GM18951 (cell line): ENCODE measurements around the gene CLCN4.

Experiments
- POLR2A ChIP-seq: IDR thresholded peaks from 4 replicates; pipeline ENCODE4 v1.6.1; 2011; ENCODE audit warnings: mild to moderate bottlenecking; ENCODE audit not compliant: insufficient read length, insufficient read depth; ENCODE audit errors: extremely low read depth
- in situ Hi-C: fragments of 300-500 bp; cut with MboI; formaldehyde crosslinking; loops from one replicate; pipeline ENCODE4 v1.12.0; 2022; ENCODE audit warnings: low sequenced_read_pairs, mixed read lengths, inconsistent platforms; ENCODE audit not compliant: unreplicated experiment

The CLCN4 gene

GRCh38 chrX:10176121-10177003, 19.6 kb downstream of the CLCN4 start:
- no peak for TF ChIP-seq POLR2A
- in situ Hi-C loops: loop anchor here (25.0 kb wide), 3 partner anchors 236 to 961 kb away; partner anchors contain the start of gene MID1

GRCh38 chrX:10177004-10177396, 20.2 kb downstream of the CLCN4 start:
- in situ Hi-C loops: loop anchor here (25.0 kb wide), 3 partner anchors 235 to 960 kb away; partner anchors contain the start of gene MID1
- TF ChIP-seq POLR2A: no peak

DNA sequence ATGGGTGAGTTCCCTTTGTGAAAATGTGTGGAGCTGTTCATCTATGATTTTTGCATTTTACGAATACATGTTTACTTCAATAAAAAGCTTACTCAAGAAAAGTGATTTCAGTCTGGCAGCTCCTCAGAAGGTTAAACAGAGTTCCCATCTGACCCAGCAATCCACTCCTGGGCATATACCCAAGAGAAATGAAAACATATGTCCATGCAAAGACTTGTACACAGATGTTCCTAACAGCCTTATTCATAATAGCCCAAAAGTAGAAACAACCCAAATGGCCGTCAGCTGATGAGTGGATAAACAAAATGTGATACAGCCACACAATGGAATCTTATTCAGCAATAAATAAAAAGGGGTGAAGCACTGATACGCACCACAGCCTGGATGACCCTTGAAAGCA, 20.8 kb downstream of the CLCN4 start:
- in situ Hi-C loops: loop anchor here (25.0 kb wide), 3 partner anchors 235 to 960 kb away; partner anchors contain the start of gene MID1
- no peak for TF ChIP-seq POLR2A

GRCh38 chrX:10178866-10179463, 22.2 kb downstream of the CLCN4 start:
- no peak for TF ChIP-seq POLR2A
- in situ Hi-C loops: loop anchor here (25.0 kb wide), 3 partner anchors 233 to 958 kb away; partner anchors contain the start of gene MID1

- in situ Hi-C loops: loop anchor here (25.0 kb wide), 3 partner anchors 229 to 954 kb away; partner anchors contain the start of gene MID1
- TF ChIP-seq POLR2A: no peak
Measured at GRCh38 chrX:10183760-10184159, 27.0 kb downstream of the CLCN4 start.

GRCh38 chrX:10184411-10184810, 27.6 kb downstream of the CLCN4 start:
- in situ Hi-C loops: loop anchor here (25.0 kb wide), 3 partner anchors 228 to 953 kb away; partner anchors contain the start of gene MID1
- no peak for TF ChIP-seq POLR2A

DNA sequence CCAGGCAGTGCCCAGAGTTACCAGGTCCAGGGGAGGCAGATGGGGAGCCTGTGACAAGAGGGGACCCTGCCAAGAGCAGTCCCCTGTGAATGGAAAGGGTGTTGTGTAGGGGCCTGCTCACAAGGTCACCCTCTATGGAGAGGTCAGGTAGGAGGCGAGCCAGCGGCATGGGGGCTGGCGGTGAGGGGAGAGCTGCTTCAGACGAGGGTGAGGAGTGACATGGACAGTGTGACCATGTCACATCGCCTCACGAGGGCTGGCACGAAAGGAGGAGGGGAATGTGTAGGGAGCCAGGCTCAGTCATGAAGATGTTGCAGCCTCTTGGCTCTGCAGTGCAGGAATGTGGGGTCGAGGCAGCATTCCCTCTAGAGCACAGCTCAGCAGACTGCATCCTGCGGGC, 29.6 kb downstream of the CLCN4 start:
- in situ Hi-C loops: loop anchor here (25.0 kb wide), 3 partner anchors 226 to 951 kb away; partner anchors contain the start of gene MID1

GRCh38 chrX:10187421-10187820, 30.6 kb downstream of the CLCN4 start:
- in situ Hi-C loops: loop anchor here (25.0 kb wide), 3 partner anchors 225 to 950 kb away; partner anchors contain the start of gene MID1
- no peak for TF ChIP-seq POLR2A

More for the DNA sequence above, 29.6 kb downstream of the CLCN4 start:
- no peak for TF ChIP-seq POLR2A

DNA sequence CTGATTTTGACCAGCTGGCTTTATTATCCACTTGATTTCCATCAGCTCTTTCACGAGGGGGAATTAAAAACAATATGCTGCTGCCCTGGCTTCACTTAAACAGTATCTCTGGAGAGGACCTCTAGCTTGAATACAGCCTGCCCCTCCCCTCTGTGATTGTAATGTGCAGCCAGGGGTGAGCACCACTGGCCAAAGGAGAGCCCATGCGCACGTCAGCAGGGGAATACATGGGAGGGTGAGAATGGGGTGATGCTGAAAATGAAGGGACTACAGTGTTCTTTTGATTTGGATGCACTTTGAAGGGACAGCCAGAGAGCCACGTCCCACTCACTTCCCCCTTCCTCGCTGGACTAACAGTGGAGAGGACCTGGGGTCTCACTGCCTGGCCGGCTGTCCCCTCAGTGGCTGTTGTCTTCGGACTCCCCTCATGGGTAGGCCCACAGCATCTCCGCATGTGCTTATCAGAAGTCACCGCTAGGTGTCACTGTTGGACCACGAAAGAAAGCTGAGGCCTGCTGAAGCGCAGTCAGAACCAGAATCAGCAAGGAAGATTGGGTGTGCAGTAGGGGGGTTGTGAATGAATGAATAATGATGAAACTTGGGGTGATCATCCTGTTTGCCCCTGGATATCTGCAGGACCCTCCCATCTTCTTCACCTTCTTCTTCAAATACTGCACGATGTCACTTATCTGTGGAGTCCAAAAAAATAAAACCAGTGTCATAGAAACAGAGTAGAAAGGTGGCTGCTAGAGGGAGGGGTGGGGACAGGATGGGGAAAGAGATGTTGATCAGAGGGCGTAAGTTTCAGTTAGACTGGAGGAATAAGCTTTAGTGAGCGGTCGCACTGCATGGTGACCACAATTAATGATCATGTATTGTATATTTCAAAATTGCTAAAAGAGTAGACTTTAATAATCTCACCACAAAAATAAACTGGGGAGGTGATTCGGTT, 32.8 kb downstream of the CLCN4 start:
- in situ Hi-C loops: loop anchor here (25.0 kb wide), 3 partner anchors 223 to 948 kb away; partner anchors contain the start of gene MID1
- no peak for TF ChIP-seq POLR2A

DNA sequence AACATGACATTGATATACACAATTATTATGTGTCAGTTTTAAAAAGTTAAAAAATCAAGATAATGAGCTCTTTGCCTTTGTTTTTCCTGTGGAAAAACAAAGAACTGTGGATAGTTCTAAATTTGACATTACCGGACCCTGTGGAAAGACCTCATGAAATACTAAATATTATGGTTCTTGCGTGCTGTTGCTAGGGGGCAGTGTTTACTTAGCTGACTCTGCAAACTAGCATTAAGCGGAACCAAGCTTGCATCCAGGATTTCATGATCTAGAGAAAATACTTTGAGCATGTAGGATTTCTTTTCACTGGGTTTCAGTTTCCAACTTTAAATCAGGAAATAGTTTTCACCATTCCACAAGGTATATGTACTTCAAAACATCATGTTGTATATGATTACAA, 33.6 kb downstream of the CLCN4 start:
- no peak for TF ChIP-seq POLR2A
- in situ Hi-C loops: loop anchor here (25.0 kb wide), 3 partner anchors 222 to 947 kb away; partner anchors contain the start of gene MID1

- in situ Hi-C loops: loop anchor here (25.0 kb wide), 3 partner anchors 219 to 944 kb away; partner anchors contain the start of gene MID1
- no peak for TF ChIP-seq POLR2A
Measured at GRCh38 chrX:10193587-10193986, 36.8 kb downstream of the CLCN4 start.

GRCh38 chrX:10195425-10195824, 38.6 kb downstream of the CLCN4 start:
- in situ Hi-C loops: loop anchor here (25.0 kb wide), 3 partner anchors 217 to 942 kb away; partner anchors contain the start of gene MID1
- no peak for TF ChIP-seq POLR2A
